GM12878 (cell line): Measurements from ENCODE around the gene ZNF180. TPM values are rescaled to one million over a fixed set of nuclear protein-coding genes. Genes with fewer than 3 reads are reported as not detected.

ENCODE experiments used
- ASH2L ChIP-seq: fragments of 300-600, 200-600 bp; sonication (generic); IDR thresholded peaks from 2 replicates; pipeline ENCODE4 v1.6.1; 2017; ENCODE audit warnings: low read depth, mild to moderate bottlenecking, borderline replicate concordance
- BACH1 ChIP-seq: fragments of 450-650 bp; IDR thresholded peaks from 2 replicates; pipeline ENCODE4 v1.6.1; 2017; ENCODE audit warnings: mild to moderate bottlenecking, borderline replicate concordance
- CEBPB ChIP-seq, 2 experiments: fragments of 150-350 bp in 1 of 2; IDR thresholded peaks; 2 replicates each; pipeline ENCODE4 v1.6.1; 2012 to 2014; ENCODE audit warnings: low read depth in 2 of 2, low read length in 2 of 2, borderline replicate concordance in 1 of 2, inconsistent platforms in 1 of 2
- CHD1 ChIP-seq: IDR thresholded peaks from 2 replicates; pipeline ENCODE4 v1.6.1; 2012; ENCODE audit warnings: low read depth, low read length, improper control_type of control experiment
- DPF2 ChIP-seq: fragments of 450-650 bp; IDR thresholded peaks from 2 replicates; pipeline ENCODE4 v1.6.1; 2017; ENCODE audit warnings: mild to moderate bottlenecking
- EED ChIP-seq: sonication (generic); IDR thresholded peaks from 2 replicates; pipeline ENCODE4 v1.6.1; 2016; ENCODE audit warnings: antibody characterized with exemption, low read depth
- HDAC2 ChIP-seq: fragments of 200-600 bp; sonication (generic); IDR thresholded peaks from 2 replicates; pipeline ENCODE4 v1.6.1; 2017
- LARP7 ChIP-seq: fragments of 450-650 bp; IDR thresholded peaks from 2 replicates; pipeline ENCODE4 v1.6.1; 2017; ENCODE audit warnings: mild to moderate bottlenecking
- MEF2B ChIP-seq: fragments of 450-650 bp; IDR thresholded peaks from 2 replicates; pipeline ENCODE4 v1.6.1; 2018; ENCODE audit warnings: mild to moderate bottlenecking, moderate library complexity; ENCODE audit not compliant: partially characterized antibody, poor library complexity, severe bottlenecking
- MYC ChIP-seq: IDR thresholded peaks from 2 replicates; pipeline ENCODE4 v1.6.1; 2011; ENCODE audit warnings: mild to moderate bottlenecking, low read length, moderate library complexity, inconsistent platforms; ENCODE audit not compliant: insufficient read depth, insufficient replicate concordance, insufficient read length, severe bottlenecking
- NFYB ChIP-seq: IDR thresholded peaks from 2 replicates; pipeline ENCODE4 v1.6.1; 2011; ENCODE audit warnings: low read depth, mild to moderate bottlenecking, low read length, improper control_type of control experiment, moderate library complexity; ENCODE audit not compliant: insufficient read depth
- NKRF ChIP-seq: fragments of 450-650 bp; conservative IDR thresholded peaks from 2 replicates; pipeline ENCODE4 v1.6.1; 2017; ENCODE audit warnings: mild to moderate bottlenecking, moderate library complexity
- PBX3 ChIP-seq: IDR thresholded peaks from 2 replicates; pipeline ENCODE4 v1.6.1; 2011; ENCODE audit warnings: mild to moderate bottlenecking, low read depth, low read length, moderate library complexity; ENCODE audit not compliant: insufficient replicate concordance
- RAD51 ChIP-seq: fragments of 450-650 bp; IDR thresholded peaks from 2 replicates; pipeline ENCODE4 v1.6.1; 2016; ENCODE audit warnings: moderate library complexity, mild to moderate bottlenecking, inconsistent platforms
- SMAD5 ChIP-seq: IDR thresholded peaks from 2 replicates; pipeline ENCODE4 v1.6.1; 2016; ENCODE audit warnings: antibody characterized with exemption, low read depth
- SREBF1 ChIP-seq: IDR thresholded peaks from 2 replicates; pipeline ENCODE4 v1.6.1; 2012; ENCODE audit warnings: mild to moderate bottlenecking, low read length
- STAT1 ChIP-seq: fragments of 450-650 bp; conservative IDR thresholded peaks from 2 replicates; pipeline ENCODE4 v1.6.1; 2014; ENCODE audit warnings: antibody characterized with exemption, mild to moderate bottlenecking
- TARDBP ChIP-seq: IDR thresholded peaks from 2 replicates; pipeline ENCODE4 v1.6.1; 2016; ENCODE audit warnings: borderline replicate concordance
- ZNF217 ChIP-seq: fragments of 450-650 bp; IDR thresholded peaks from 2 replicates; pipeline ENCODE4 v1.6.1; 2017; ENCODE audit warnings: antibody characterized with exemption, mild to moderate bottlenecking
- ZNF622 ChIP-seq: fragments of 450-650 bp; IDR thresholded peaks from 2 replicates; pipeline ENCODE4 v1.6.1; 2017; ENCODE audit warnings: mild to moderate bottlenecking, inconsistent platforms
- ZNF687 ChIP-seq: fragments of 450-650 bp; IDR thresholded peaks from 2 replicates; pipeline ENCODE4 v1.6.1; 2017; ENCODE audit warnings: mild to moderate bottlenecking, moderate library complexity
- polyA plus RNA-seq, 11 experiments: library from polyadenylated mRNA; depleted of rRNA in 4 of 11; unstranded in 6 of 11; stranded (reverse) in 5 of 11; fragments of >200 nt; fragmentation: Nextera tagmentation in 4 of 11; fragmentation: Illumina TruSeq in 1 of 11; extraction: Ambion mirVana in 4 of 11; extraction: Trizol in 1 of 11; gene quantifications; 1 replicate in 1 of 11; 2 replicates in 10 of 11; pipeline versions ENCODE4 v1.2.1 to v1.2.3, GENCODE V29; 2011 to 2016; ENCODE audit warnings: inconsistent platforms in 2 of 11, missing spikeins in 2 of 11, low read depth in 1 of 11
- total RNA-seq, 4 experiments: library from RNA; depleted of rRNA in 3 of 4; stranded (reverse); fragments of >200 nt in 3 of 4; fragmentation: Illumina TruSeq in 1 of 4; extraction: Trizol in 1 of 4; gene quantifications; 2 replicates each; pipeline versions ENCODE4 v1.2.1 to v1.2.3, GENCODE V29; 2013 to 2021
- TF ChIP-seq, protein P1 (sequence below): IDR thresholded peaks from 2 replicates; pipeline ENCODE4 v1.6.1; 2011; ENCODE audit warnings: low read depth, mild to moderate bottlenecking, low read length, moderate library complexity, borderline replicate concordance; ENCODE audit errors: extremely low read depth

The ZNF180 gene
- total and polyA plus RNA-seq, 10 of the 15 experiments (the other 5 are each of a cell fraction or from before 2014, with no cell fraction given) = 1.6 to 9.0 (median 5.5) TPM

- TF ChIP-seq MEF2B (peak; percentile 33), PBX3 (no peak), ZNF622 (no peak), STAT1 (0 out of 2 replicates have a peak, but pooled peaks have one; percentile 81), ASH2L (peak; percentile 65; the same call in 1 of the 2 replicates), MYC (peak; percentile 28), SMAD5 (0 out of 2 replicates have a peak, but pooled peaks have one; percentile 21), NFYB (no peak), LARP7 (peak; percentile 89; the same call in 1 of the 2 replicates), CEBPB (IDR thresholded peaks at IDR 0.05; ENCODE audit: borderline replicate concordance in 1 of 2, low read depth in 2 of 2, low read length in 2 of 2) (no peak), DPF2 (peak; percentile 80; the same call in 1 of the 2 replicates), HDAC2 (no peak), RAD51 (no peak), ZNF217 (no peak), BACH1 (peak; percentile 41; the same call in 1 of the 2 replicates), ZNF687 (peak; percentile 56), TARDBP (peak; percentile 64), NKRF (peak; percentile 82; the same call in 1 of the 2 replicates), CHD1 (no peak), SREBF1 (no peak), EED (no peak)
- TF ChIP-seq, protein P1, sequence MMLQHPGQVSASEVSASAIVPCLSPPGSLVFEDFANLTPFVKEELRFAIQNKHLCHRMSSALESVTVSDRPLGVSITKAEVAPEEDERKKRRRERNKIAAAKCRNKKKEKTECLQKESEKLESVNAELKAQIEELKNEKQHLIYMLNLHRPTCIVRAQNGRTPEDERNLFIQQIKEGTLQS = peak; percentile 44; the same call in 1 of the 2 replicates
Observed at GRCh38 chr19:44499962-44500949, at the start of gene ZNF180 (continued).
